H7 (cell line): ENCODE measurements around the gene PROSER2. TPM values are rescaled to one million over a fixed set of nuclear protein-coding genes. Genes with fewer than 3 reads are reported as not detected.
A peak's percentile ranks its signal among the peaks of the same experiment; 100 is the strongest.
"Not testable (repeated sequence)": the region's sequence is repeated elsewhere in the genome, so short reads cannot be mapped to it uniquely, and the experiment has no call there.

Experiments used
- DNase-seq: peaks from one replicate; pipeline ENCODE4 v3.0.0; 2012
- H3K27me3 ChIP-seq: 2 replicates; pipeline ENCODE4 v1.6.0; 2011; ENCODE audit warnings: mild to moderate bottlenecking, low read length; ENCODE audit not compliant: control insufficient read depth, insufficient read depth
- H3K36me3 ChIP-seq: replicated peaks from 2 replicates; pipeline ENCODE4 v1.5.1; 2011; ENCODE audit warnings: low read length; ENCODE audit not compliant: control insufficient read depth, insufficient read depth
- H3K4me3 ChIP-seq: 2 replicates; pipeline ENCODE4 v1.5.1; 2011; ENCODE audit warnings: low read depth, mild to moderate bottlenecking, control low read depth, low read length, moderate library complexity; ENCODE audit not compliant: insufficient read depth
- total RNA-seq: library from RNA; depleted of rRNA; stranded (reverse); fragments of >200 nt; shearing (Covaris generic); gene quantifications from 2 replicates; pipeline ENCODE4 v1.2.3, GENCODE V29; 2014

PROSER2 gene
- total RNA-seq, 1 experiment from 2014 or later = 15.0 TPM

DNA sequence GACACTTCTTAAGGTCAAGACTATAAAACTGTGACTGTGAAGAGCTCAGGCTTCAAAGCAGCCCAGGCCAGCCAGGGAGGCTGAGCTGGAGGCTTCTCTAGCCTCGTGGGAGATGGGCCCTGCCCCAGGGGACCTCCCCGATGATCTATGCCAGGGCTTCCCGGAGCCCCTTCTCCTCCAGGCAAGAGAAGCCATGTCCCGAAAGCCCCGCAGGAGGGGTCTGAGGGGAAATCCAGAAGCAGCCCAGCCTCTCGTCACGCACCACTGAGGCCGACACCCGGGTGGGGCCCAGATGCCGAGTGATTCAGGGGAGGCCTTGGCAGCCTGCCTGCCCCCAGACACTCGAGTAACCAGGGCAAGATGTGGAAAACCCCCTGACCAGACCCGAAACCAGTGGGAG, 63.7 kb downstream of the PROSER2 start:
- H3K36me3 ChIP-seq = no peaks in the 10 kb centered on the region
- H3K4me3 ChIP-seq = no peak overlapping the region

DNA sequence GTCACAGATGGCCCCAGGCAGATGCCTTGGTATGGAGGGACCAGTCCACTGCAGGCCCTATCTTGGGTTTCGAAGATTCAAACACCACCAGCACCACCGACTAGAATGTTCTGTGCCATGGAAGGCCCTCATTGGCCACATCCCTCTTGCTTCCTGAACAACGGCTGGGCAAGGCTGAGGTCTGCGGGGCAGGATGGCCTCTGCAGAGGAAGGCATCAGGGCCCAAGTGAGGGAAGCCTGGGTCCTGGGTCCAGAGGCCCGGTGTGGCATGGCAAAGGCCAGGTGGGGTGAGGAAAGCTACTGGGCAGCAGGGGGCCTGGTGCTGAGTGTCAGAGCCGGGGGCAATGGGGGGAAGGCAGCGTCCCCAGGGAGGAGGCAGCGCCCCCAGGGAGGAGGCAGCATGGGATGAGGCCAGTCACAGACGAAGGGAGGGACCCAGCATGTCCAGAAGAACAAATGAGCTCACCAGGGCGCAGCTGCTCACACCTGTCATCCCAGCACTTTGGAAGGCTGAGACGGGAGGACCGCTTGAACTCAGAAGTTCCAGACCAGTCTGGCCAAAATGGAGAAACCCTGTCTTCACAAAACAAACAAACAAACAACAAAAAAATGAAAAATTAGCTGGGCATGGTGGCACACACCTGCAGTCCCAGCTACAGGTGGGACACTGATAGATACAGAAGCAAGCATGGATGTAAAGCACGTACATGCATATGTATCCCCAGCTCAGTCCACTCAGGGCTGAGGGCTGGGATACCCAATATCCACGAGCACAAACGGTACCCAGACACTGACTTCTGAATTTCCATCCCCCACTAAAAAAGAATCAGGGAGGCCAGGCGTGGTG, 64.4 kb downstream of the PROSER2 start:
- H3K4me3 ChIP-seq = no peak overlapping the region
- no peaks in the 10 kb centered on the region for H3K27me3 ChIP-seq
- DNase-seq = no peak
- H3K36me3 ChIP-seq = no peaks in the 10 kb centered on the region

More for the DNA sequence above, 63.7 kb downstream of the PROSER2 start:
- no peaks in the 10 kb centered on the region for H3K27me3 ChIP-seq
- no peak for DNase-seq

DNA sequence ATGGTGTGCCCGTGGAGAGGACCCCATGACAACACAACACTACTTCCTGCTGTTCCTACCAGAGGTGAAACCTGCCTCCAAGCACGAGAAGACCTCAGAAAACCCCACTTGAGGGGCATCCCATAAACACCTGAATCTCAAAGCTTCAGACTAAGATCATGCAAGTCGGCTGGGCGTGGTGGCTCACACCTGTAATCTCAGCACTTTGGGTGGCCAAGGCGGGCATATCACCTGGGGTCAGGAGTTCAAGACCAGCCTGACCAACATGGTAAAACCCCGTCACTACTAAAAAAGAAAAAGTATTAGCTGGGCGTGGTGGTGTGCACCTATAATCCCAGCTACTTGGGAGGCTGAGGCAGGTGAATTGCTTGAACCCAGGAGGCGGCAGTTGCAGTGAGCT, 66.1 kb downstream of the PROSER2 start:
- not testable (repeated sequence) for H3K4me3 ChIP-seq, H3K27me3 ChIP-seq, DNase-seq, H3K36me3 ChIP-seq

DNA sequence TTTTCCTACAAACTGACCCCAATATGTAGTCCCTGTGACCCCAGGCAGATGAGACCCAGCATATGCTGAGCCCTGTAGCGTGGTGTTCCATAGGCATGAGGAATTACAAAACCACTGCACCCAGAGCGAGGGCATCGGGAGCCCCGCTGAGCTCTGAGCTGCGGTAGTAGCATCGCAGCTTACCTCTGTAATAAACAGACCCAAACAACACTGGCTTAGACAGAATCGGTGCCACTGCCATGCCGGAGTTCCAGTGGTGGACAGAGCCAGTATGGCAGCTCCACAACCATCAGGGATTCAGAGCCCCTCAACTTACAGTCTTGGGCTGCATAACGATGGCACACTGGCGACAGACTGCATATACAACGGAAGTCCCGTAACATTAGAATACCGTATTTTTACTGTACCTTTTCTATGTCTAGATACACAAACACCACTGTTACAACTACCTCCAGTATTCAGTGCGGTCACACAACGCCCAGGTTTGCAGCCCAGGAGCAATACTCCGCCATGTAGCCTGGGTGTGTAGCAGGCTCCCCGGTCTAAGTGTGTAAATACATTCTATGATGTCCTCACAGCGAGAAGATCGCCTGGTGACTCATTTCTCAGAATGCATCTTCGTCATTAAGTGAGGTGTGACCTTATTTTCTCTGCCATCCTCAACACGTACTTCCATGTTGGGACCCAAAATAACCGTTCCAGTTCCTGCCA, 68.8 kb downstream of the PROSER2 start:
- Histone ChIP-seq H3K4me3 (no peak overlapping the region), H3K27me3 (no peaks in the 10 kb centered on the region), H3K36me3 (no peaks in the 10 kb centered on the region)
- DNase-seq = peak; percentile 26

DNA sequence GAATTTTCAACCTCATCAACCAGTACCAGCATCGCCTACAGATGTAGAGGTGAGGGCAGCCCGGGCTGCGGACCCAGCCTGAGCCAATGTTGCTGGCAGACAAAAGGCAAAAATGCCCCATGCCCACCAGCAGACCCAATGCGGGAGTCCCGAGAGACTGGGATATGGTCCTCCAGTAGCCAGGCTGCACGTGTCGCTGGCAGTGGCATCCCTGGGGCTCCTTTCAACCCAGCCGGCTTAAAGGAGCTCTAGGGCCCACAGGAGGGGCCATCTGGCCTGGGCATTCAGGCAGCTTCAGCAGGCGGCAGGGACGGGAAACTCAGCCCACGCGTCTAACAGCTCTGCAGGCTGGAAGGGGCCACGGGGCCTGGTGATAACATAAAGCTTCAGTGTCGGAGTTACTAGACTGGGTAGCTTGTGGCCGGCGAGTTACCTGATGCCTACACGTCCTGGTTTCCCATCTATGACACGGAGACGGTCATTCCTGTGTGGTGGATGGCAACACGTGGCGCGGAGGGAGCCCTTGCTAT, 70.7 kb downstream of the PROSER2 start:
- H3K36me3 ChIP-seq = no peaks in the 10 kb centered on the region
- no peaks in the 10 kb centered on the region for H3K27me3 ChIP-seq
- peak; percentile 43 for DNase-seq
- no peak overlapping the region for H3K4me3 ChIP-seq

DNA sequence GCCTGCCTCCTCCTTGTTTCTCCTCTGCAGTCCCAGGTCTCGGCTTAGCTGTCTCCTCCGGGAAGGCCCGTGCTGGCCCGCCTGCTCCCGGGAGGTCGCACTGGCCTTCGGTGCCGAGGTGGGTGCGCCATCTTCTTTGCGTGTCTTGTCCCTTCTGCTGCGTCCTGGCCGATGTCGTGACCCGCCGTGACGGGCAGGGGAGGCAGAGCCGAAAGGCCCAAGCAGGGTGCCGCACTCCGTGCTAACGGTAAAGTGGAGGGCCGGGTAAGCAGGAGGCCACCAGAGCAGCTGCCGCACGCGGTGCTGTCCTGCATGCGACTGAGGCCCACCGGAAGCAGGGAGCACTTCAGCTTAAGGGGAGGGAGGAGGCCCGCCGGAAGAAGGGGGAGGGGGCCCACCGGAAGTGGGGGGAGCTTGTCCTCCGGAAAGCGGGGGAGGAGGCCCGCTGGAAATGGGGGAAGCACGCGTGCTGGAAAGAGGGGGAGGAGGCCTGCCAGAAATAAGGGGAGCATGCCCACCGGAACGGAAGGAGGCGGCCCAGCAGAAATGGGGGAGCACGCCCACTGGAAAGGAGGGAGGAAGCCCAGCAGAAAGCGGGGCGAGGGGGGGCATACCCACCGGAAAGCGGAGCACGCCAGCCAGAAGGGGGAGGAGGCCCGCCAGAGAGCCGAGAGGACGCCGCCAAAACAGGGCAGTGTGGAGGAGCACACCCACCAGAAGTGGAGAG, 71.4 kb downstream of the PROSER2 start:
- H3K27me3 ChIP-seq = no peaks in the 10 kb centered on the region
- H3K4me3 ChIP-seq = no peak overlapping the region
- DNase-seq = peak; percentile 56
- H3K36me3 ChIP-seq = no peaks in the 10 kb centered on the region

DNA sequence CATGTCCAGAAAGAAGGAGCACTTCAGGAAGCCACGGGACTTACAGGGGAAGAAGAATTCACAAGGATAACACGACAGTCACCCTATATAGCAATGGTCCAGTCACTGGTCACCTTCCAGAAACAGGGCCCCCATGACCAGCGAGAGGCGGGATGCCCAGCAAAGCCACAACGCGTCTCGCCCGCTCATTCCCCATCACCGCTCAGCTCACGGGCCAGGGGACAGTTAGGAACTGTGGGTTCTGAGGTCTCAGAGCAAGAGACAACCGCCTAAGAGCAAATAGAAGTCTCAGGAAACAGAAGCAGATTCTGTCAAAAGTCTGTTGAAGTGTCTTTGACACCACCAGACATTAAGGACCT, 71.9 kb downstream of the PROSER2 start:
- DNase-seq = no peak
- H3K27me3 ChIP-seq = no peaks in the 10 kb centered on the region
- no peaks in the 10 kb centered on the region for H3K36me3 ChIP-seq
- H3K4me3 ChIP-seq = no peak overlapping the region

DNA sequence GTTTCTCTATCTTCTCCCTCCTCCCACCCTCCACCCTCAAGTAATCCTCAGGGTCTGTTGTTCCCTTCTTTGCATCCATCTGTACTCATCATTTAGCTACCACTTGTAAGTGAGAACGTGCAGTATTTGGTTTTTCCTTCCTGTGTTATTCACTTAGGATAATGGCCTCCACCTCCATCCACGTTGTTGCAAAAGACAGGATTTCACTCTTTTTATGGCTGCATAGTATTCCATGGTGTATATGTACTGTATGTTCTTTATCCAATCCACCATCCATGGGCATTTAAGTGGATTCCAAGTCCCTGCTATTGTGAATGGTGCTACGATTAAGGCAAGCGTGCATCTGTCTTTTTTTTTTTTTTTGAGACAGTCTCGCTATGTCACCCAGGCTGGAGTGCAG, 72.4 kb downstream of the PROSER2 start:
- Histone ChIP-seq H3K4me3 (no peak overlapping the region), H3K27me3 (no peaks in the 10 kb centered on the region), H3K36me3 (no peaks in the 10 kb centered on the region)
- DNase-seq = no peak

DNA sequence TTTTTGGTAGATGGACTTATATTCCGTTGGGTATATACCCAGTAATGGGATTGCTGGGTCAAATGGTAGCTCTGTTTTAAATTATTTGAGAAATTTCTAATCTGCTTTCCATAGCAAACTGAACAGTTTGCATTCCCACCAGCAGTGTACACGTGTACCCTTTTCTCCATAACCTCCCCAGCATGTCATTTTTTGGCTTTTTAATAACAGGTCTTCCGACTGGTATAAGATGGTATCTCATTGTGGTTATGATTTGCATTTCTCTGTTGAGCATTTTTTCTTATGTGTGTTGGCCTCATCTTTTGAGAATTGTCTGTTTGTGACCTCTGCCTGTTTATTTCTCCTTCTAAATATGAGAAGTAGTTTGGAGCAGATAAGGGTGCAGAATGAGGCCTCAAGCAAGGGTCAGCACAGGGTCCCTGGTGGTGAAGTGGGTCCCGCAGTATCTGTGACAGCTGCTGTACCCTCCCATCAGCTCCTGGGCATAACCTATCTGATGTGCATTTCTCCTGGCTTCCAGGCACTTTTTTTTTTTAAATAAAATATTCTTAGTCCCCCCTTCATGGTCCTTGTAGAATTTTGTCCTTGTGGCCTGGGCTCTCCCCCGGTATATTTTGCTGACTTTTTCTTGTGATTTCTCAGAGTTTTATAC, 73.5 kb downstream of the PROSER2 start:
- no peak for DNase-seq
- H3K27me3 ChIP-seq = no peaks in the 10 kb centered on the region
- H3K4me3 ChIP-seq = no peak overlapping the region
- no peaks in the 10 kb centered on the region for H3K36me3 ChIP-seq

DNA sequence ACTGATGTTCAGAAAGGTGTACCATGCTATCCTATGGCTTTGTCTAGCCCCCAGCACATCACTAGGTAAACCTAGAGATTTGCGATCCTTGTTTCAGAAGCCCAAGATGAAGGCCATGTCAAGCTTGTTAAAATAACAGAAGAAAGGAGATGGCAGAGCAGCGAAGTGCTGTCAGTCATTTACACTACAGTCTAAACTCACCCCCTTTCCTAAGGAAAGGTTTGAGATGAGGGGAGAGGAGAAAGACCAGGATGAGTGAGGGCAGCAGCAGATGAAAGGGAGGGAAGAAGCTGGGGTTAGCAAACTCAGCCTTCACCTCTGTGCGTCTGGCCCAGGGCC, 74.8 kb downstream of the PROSER2 start:
- no peaks in the 10 kb centered on the region for H3K36me3 ChIP-seq
- no peak for DNase-seq
- no peaks in the 10 kb centered on the region for H3K27me3 ChIP-seq
- no peak overlapping the region for H3K4me3 ChIP-seq

DNA sequence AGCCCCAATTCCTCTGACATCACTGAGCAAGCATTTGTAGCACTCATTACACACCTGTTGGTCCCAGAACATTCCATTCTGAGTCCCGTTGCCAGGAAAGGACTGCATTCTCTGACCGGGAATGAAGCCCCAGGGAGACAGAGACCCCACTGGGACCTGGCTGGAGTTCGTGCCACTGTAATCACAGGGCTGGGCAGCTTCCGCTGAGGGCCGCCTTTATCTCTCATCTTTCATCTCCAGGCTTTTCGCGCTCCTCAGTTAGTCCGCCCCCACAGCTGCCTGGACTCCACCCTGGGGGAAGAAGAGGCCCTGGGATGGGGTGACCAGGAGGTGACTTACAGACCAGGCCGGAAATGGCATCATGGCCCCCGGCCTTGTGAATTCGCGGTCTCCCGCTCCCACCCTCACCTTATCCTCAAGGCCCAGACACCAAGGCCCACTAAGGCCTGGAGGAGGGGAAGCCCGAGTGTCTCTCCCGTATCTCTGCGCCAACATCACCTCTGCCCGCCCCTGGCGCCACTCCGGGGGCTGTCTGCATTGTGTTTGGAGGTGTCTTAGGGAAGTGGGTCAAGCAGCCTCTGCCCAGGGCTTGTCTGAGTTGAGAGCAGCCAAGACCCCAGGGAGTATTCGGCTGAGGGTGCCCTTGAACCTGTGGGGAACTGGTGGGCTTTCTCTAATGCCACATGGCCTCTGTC, 75.4 kb downstream of the PROSER2 start:
- Histone ChIP-seq H3K27me3 (no peaks in the 10 kb centered on the region), H3K36me3 (no peaks in the 10 kb centered on the region)
- DNase-seq = no peak

DNA sequence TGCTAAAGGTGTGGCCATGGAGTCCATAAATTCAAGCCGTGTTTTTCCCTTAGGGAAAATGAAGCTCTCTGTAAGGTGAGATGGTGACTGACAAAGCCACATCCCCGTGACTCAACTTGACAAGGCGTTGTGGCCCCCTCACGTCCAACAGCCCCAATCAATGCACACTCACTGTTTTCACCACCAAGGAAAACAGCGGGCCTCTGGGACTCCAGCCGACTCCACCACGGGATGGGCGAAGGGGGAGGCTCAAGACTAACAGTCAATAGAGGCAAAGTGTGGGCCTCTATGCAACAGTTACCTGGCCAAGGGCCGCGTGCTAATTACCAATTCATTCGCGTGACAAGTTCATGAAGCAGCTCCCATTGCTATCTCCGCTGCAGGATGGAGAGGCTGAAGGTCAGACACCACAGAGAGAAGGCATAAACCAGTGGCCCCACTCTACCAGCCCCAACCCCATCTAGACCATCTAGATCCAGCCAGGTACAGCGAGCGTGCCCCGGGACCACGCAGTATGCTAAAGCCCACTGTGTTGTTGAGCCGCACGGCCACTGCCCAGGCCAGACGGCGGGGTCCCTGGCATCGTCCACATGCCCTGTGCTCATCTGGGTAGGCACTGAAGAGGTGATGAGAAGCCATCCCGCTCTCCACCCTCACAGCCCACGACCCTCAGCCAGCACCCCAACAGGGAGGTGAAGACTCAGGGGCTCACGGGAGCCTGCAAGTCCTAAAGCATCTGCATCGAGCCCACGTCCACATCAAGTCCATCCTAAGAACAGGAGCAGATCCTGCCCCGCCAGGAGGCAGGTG, 76.1 kb downstream of the PROSER2 start:
- no peak for DNase-seq
- Histone ChIP-seq H3K4me3 (no peak overlapping the region), H3K36me3 (no peaks in the 10 kb centered on the region), H3K27me3 (no peaks in the 10 kb centered on the region)

More for the DNA sequence above, 75.4 kb downstream of the PROSER2 start:
- H3K4me3 ChIP-seq = no peak overlapping the region

DNA sequence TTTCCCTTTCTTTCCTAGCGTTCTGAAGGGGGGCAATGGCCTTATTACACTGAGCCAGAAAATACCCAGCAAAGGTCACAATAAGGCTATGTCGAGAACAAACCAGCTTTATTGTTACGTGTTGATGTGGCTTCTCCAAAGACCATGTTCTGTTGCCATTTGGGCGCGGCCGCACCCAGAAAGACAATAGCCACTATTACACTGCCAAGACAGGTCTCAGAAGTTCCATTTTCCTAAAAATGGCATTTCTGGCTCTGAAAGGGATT, 77.8 kb downstream of the PROSER2 start:
- no peak for DNase-seq
- Histone ChIP-seq H3K36me3 (no peaks in the 10 kb centered on the region), H3K4me3 (no peak overlapping the region), H3K27me3 (no peaks in the 10 kb centered on the region)
